DND-41 (cell line): ENCODE measurements around the gene SLC3A2.
"Not testable (repeated sequence)": the region's sequence is repeated elsewhere in the genome, so short reads cannot be mapped to it uniquely, and the experiment has no call there.

Source experiments
- ATAC-seq: fragments of 200-7000 bp; cut with Tn5 transposase; 3 replicates; pipeline ENCODE4 v1.9.1; 2021; ENCODE audit warnings: low read depth; ENCODE audit not compliant: insufficient read depth
- DNase-seq: peaks from one replicate; pipeline ENCODE4 v3.0.0-alpha.2; 2020
- H2AFZ ChIP-seq: 2 replicates; pipeline ENCODE4 v1.6.0; 2012; ENCODE audit warnings: low read depth, low read length
- H3K27ac ChIP-seq: 2 replicates; pipeline ENCODE4 v1.5.1; 2012; ENCODE audit warnings: low read length, inconsistent platforms
- H3K27me3 ChIP-seq: fragments of 200-600 bp; sonication (generic); 2 replicates; pipeline ENCODE4 v1.6.0; 2012; ENCODE audit warnings: low read length, mild to moderate bottlenecking, inconsistent platforms; ENCODE audit not compliant: insufficient read depth, poor library complexity
- H3K36me3 ChIP-seq: 2 replicates; pipeline ENCODE4 v1.5.1; 2012; ENCODE audit warnings: low read length, inconsistent platforms; ENCODE audit not compliant: insufficient read depth
- H3K4me1 ChIP-seq: 2 replicates; pipeline ENCODE4 v1.5.1; 2012; ENCODE audit warnings: mild to moderate bottlenecking, low read length; ENCODE audit not compliant: insufficient read depth
- H3K4me2 ChIP-seq: 2 replicates; pipeline ENCODE4 v1.6.0; 2012; ENCODE audit warnings: mild to moderate bottlenecking, moderate library complexity, low read length, inconsistent platforms; ENCODE audit not compliant: insufficient read depth
- H3K4me3 ChIP-seq, 2 experiments: fragments of 200-600 bp in 1 of 2; shearing (Covaris generic) in 1 of 2; 2 replicates each; pipeline ENCODE4 v1.5.1; 2012 to 2016; ENCODE audit warnings: inconsistent platforms in 2 of 2, low read length in 2 of 2, mild to moderate bottlenecking in 2 of 2, low read depth in 1 of 2, moderate library complexity in 1 of 2
- H3K79me2 ChIP-seq: 2 replicates; pipeline ENCODE4 v1.6.0; 2012; ENCODE audit warnings: low read length, inconsistent platforms; ENCODE audit not compliant: insufficient read depth
- H3K9ac ChIP-seq: 2 replicates; pipeline ENCODE4 v1.6.0; 2012; ENCODE audit warnings: low read depth, mild to moderate bottlenecking, inconsistent platforms, low read length, moderate library complexity
- H3K9me3 ChIP-seq: 2 replicates; pipeline ENCODE4 v1.5.1; 2012; ENCODE audit warnings: low read length, moderate library complexity, mild to moderate bottlenecking, inconsistent platforms; ENCODE audit not compliant: insufficient read depth, severe bottlenecking
- H4K20me1 ChIP-seq: 2 replicates; pipeline ENCODE4 v1.6.0; 2012; ENCODE audit warnings: low read length; ENCODE audit not compliant: insufficient read depth
- CTCF ChIP-seq: IDR thresholded peaks from 2 replicates; pipeline ENCODE4 v1.5.1; 2012; ENCODE audit warnings: borderline replicate concordance, low read length, moderate library complexity, mild to moderate bottlenecking; ENCODE audit not compliant: poor library complexity, severe bottlenecking; ENCODE audit errors: extremely low read depth
- EZH2 ChIP-seq: IDR thresholded peaks from 3 replicates; pipeline ENCODE4 v1.6.1; 2012; ENCODE audit warnings: borderline replicate concordance, low read depth, mild to moderate bottlenecking, moderate library complexity, low read length, inconsistent platforms; ENCODE audit not compliant: severe bottlenecking

Gene SLC3A2

GRCh38 chr11:62841361-62842170 is 39.1 kb upstream of the SLC3A2 start:
- Histone ChIP-seq H3K9me3 (no peaks in the 10 kb centered on the region), H3K9ac (peak overlapping the region; percentile 85), H3K4me1 (peaks cover 41% of the 10 kb centered on the region), H3K4me2 (peak overlapping the region; percentile 77), H2AFZ (peak overlapping the region; percentile 78), H3K4me3 (peak overlapping the region; percentile 40 to 59; a peak in 3 of 4 replicates), H4K20me1 (no peaks in the 10 kb centered on the region), H3K27ac (peak overlapping the region; percentile 99), H3K27me3 (no peaks in the 10 kb centered on the region), H3K79me2 (peaks cover 24% of the 10 kb centered on the region), H3K36me3 (peaks cover 13% of the 10 kb centered on the region)
- peak; percentile 93 for DNase-seq
- no peak for TF ChIP-seq CTCF
- no peak for TF ChIP-seq EZH2
- ATAC-seq: peak; percentile 83

GRCh38 chr11:62842171-62842741 is 38.4 kb upstream of the SLC3A2 start:
- Histone ChIP-seq H3K27ac (peak overlapping the region; percentile 94), H3K4me3 (peak overlapping the region; percentile 40 to 59; a peak in 3 of 4 replicates), H3K4me2 (peak overlapping the region; percentile 77), H3K4me1 (peaks cover 38% of the 10 kb centered on the region), H2AFZ (peak overlapping the region; percentile 78), H3K36me3 (peaks cover 8% of the 10 kb centered on the region), H3K9me3 (no peaks in the 10 kb centered on the region), H3K27me3 (no peaks in the 10 kb centered on the region), H3K9ac (peak overlapping the region; percentile 74), H3K79me2 (peaks cover 21% of the 10 kb centered on the region), H4K20me1 (no peaks in the 10 kb centered on the region)
- ATAC-seq (no peak), DNase-seq (peak; percentile 71)
- no peak for TF ChIP-seq CTCF
- TF ChIP-seq EZH2: no peak

GRCh38 chr11:62842891-62843290 is 37.8 kb upstream of the SLC3A2 start:
- not testable (repeated sequence) for H3K36me3 ChIP-seq, DNase-seq, H4K20me1 ChIP-seq, H3K9me3 ChIP-seq, H3K27me3 ChIP-seq, ATAC-seq
- Histone ChIP-seq H3K79me2 (peaks cover 15% of the 10 kb centered on the region), H3K4me3 (peak overlapping the region in 1 of 2 experiments; percentile 59; a peak in 2 of 4 replicates), H2AFZ (peak overlapping the region; percentile 78), H3K9ac (peak overlapping the region; percentile 74), H3K4me1 (peaks cover 32% of the 10 kb centered on the region), H3K27ac (peak overlapping the region; percentile 94), H3K4me2 (peak overlapping the region; percentile 77)

- ATAC-seq: no peak
- no peak overlapping the region; the same call in 1 of the 2 replicates for H3K9ac ChIP-seq
Observed at GRCh38 chr11:62843466-62843865, 37.2 kb upstream of the SLC3A2 start.

More at GRCh38 chr11:62843466-62843865, 37.2 kb upstream of the SLC3A2 start:
- Histone ChIP-seq H3K27ac (0 out of 2 replicates have a peak overlapping the region, but pooled peaks have one; percentile 31), H3K36me3 (no peaks in the 10 kb centered on the region), H2AFZ (no peak overlapping the region), H3K9me3 (no peaks in the 10 kb centered on the region), H4K20me1 (no peaks in the 10 kb centered on the region), H3K4me3 (no peak overlapping the region), H3K4me2 (no peak overlapping the region), H3K79me2 (peaks cover 10% of the 10 kb centered on the region), H3K27me3 (no peaks in the 10 kb centered on the region), H3K4me1 (peaks cover 26% of the 10 kb centered on the region)
- no peak for DNase-seq
- TF ChIP-seq EZH2 (no peak), CTCF (no peak)
